OCI-LY7 (cell line): Measurements from ENCODE around the gene MIOX. TPM values are rescaled to one million over a fixed set of nuclear protein-coding genes. Genes with fewer than 3 reads are reported as not detected.

Source experiments
- BruUV-seq: library from RNA; stranded (reverse); fragments of 400-500 nt; replicated peaks from 2 replicates; lab custom pipeline; 2021; lab: Mats Ljungman, UMichigan
- CTCF ChIA-PET: fragments of 300-600 bp; sonication (Branson Sonifier 250); formaldehyde crosslinking; loops from one replicate; lab custom pipeline; 2022; ENCODE audit warnings: antibody characterized with exemption; ENCODE audit not compliant: unreplicated experiment; lab: Charles Lee
- POLR2A ChIA-PET: fragments of 300-600 bp; sonication (Branson Sonifier 250); formaldehyde crosslinking; loops from one replicate; lab custom pipeline; 2022; ENCODE audit warnings: antibody characterized with exemption; lab: Charles Lee
- DNase-seq: peaks from one replicate; pipeline ENCODE4 v3.0.0-alpha.2; 2015; ENCODE audit warnings: low spot score
- H2AFZ ChIP-seq: fragments of 200-600 bp; sonication (generic), shearing (Covaris generic); 2 replicates; pipeline ENCODE4 v1.6.1; 2014; ENCODE audit warnings: mild to moderate bottlenecking, antibody characterized with exemption, low read length, moderate library complexity
- H3K27ac ChIP-seq: fragments of 200-600 bp; sonication (generic); 2 replicates; pipeline ENCODE4 v1.5.1; 2014; ENCODE audit warnings: mixed run types, low read depth, mild to moderate bottlenecking, moderate library complexity, low read length, inconsistent platforms; ENCODE audit not compliant: poor library complexity, severe bottlenecking
- H3K36me3 ChIP-seq: fragments of 200-600 bp; sonication (generic); 2 replicates; pipeline ENCODE4 v1.6.1; 2014; ENCODE audit warnings: mild to moderate bottlenecking, antibody characterized with exemption, low read length, moderate library complexity, mixed read lengths; ENCODE audit not compliant: insufficient read depth
- H3K4me1 ChIP-seq: fragments of 200-600 bp; sonication (generic); 2 replicates; pipeline ENCODE4 v1.5.1; 2014; ENCODE audit warnings: mild to moderate bottlenecking, low read length; ENCODE audit not compliant: insufficient read depth, poor library complexity, severe bottlenecking
- H3K4me2 ChIP-seq: fragments of 200-600 bp; sonication (generic); 2 replicates; pipeline ENCODE4 v1.6.1; 2014; ENCODE audit warnings: mild to moderate bottlenecking, low read length
- H3K4me3 ChIP-seq: fragments of 200-600 bp; sonication (generic); 2 replicates; pipeline ENCODE4 v1.5.1; 2014; ENCODE audit warnings: mild to moderate bottlenecking, low read depth, low read length; ENCODE audit not compliant: poor library complexity, severe bottlenecking
- H3K79me2 ChIP-seq: fragments of 200-600 bp; sonication (generic); 2 replicates; pipeline ENCODE4 v1.6.1; 2016; ENCODE audit warnings: low read depth, mild to moderate bottlenecking, low read length, moderate library complexity, mixed read lengths; ENCODE audit not compliant: insufficient read depth
- H3K9me2 ChIP-seq: fragments of 200-600 bp; sonication (generic); 2 replicates; pipeline ENCODE4 v1.6.1; 2016; ENCODE audit warnings: mild to moderate bottlenecking, low read length, mixed read lengths; ENCODE audit not compliant: insufficient read depth
- H3K9me3 ChIP-seq: fragments of 200-600 bp; sonication (generic); 2 replicates; pipeline ENCODE4 v1.6.1; 2014; ENCODE audit warnings: mild to moderate bottlenecking, mixed run types, low read length, mixed read lengths
- H4K20me1 ChIP-seq: fragments of 200-600 bp; sonication (generic); 2 replicates; pipeline ENCODE4 v1.6.1; 2014; ENCODE audit warnings: mild to moderate bottlenecking, antibody characterized with exemption, low read length, moderate library complexity, mixed read lengths; ENCODE audit not compliant: insufficient read depth
- EZH2phosphoT487 ChIP-seq: fragments of 200-600 bp; sonication (generic); IDR thresholded peaks from 2 replicates; pipeline ENCODE4 v1.6.1; 2018; ENCODE audit warnings: low read depth, borderline replicate concordance, mild to moderate bottlenecking, mixed run types, antibody characterized with exemption, low read length, moderate library complexity, mixed read lengths
- intact Hi-C: fragments of 100-400 bp; cut with micrococcal nuclease; formaldehyde crosslinking; loops from one replicate; pipeline ENCODE4 v1.10.0; 2022; ENCODE audit not compliant: unreplicated experiment
- total RNA-seq, 2 experiments: library from RNA; depleted of rRNA in 1 of 2; stranded (reverse); fragments of >200 nt in 1 of 2; shearing (Covaris generic) in 1 of 2; gene quantifications; 2 replicates each; pipeline ENCODE4 v1.2.3, GENCODE V29; 2014 to 2022
- TF ChIP-seq, protein P1 (sequence below): fragments of 200-600 bp; sonication (generic); conservative IDR thresholded peaks from 2 replicates; pipeline ENCODE4 v1.5.1; 2014; ENCODE audit warnings: mild to moderate bottlenecking, antibody characterized with exemption, low read length, moderate library complexity, mixed read lengths

Gene MIOX
- total RNA-seq, 2 experiments from 2014 or later, result 0.53 TPM; not detected in 1

DNA sequence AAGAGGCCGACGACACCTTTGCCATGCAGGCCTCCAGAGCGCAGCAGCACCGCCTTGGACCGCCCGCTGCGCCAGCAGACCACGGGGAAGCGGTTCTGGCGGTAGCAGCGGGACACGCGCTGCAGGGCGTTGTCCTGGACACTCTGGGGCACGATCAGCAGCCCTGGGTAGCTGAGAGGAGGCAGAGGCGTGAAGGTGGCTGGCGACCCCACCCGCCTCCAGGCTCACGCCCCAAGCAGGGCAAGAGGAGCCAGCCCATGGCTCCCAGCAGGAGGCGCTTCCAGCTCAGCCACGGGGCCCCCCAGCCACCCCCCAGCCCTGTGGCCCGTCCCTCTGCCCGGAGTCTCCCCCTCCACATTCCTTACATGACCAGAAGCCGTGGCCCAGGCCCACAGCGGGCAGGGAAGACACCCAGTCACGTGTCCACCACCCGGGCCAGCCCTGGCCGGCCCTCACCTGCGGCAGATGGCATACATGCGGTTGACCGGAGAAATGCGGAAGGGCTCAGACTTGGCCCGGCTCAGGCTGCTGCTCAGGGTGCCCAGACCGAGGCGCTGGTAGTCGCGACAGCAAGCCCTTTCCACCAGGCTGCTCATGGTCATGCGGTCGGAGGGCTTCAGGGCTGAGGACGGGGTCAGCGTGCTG lies 27.0 kb upstream of the MIOX start:
- no peaks in the 10 kb centered on the region for H3K9me3 ChIP-seq
- no peak overlapping the region for H3K4me3 ChIP-seq
- no peak overlapping the region for H2AFZ ChIP-seq
- no peak for TF ChIP-seq EZH2phosphoT487
- TF ChIP-seq, protein P1, sequence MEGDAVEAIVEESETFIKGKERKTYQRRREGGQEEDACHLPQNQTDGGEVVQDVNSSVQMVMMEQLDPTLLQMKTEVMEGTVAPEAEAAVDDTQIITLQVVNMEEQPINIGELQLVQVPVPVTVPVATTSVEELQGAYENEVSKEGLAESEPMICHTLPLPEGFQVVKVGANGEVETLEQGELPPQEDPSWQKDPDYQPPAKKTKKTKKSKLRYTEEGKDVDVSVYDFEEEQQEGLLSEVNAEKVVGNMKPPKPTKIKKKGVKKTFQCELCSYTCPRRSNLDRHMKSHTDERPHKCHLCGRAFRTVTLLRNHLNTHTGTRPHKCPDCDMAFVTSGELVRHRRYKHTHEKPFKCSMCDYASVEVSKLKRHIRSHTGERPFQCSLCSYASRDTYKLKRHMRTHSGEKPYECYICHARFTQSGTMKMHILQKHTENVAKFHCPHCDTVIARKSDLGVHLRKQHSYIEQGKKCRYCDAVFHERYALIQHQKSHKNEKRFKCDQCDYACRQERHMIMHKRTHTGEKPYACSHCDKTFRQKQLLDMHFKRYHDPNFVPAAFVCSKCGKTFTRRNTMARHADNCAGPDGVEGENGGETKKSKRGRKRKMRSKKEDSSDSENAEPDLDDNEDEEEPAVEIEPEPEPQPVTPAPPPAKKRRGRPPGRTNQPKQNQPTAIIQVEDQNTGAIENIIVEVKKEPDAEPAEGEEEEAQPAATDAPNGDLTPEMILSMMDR, result 0 out of 2 replicates have a peak, but pooled peaks have one; percentile 29
- H3K4me2 ChIP-seq, result no peak overlapping the region
- ChIA-PET POLR2A (interaction anchor here (0.6 kb wide), 1 partner anchor 319 kb away, joined by 3 read pairs; no protein-coding TSS in a partner anchor), CTCF (no interaction called here)
- H3K36me3 ChIP-seq, result peaks cover 97% of the 10 kb centered on the region
- no peaks in the 10 kb centered on the region for H3K79me2 ChIP-seq
- H4K20me1 ChIP-seq, result no peaks in the 10 kb centered on the region
- no peak for DNase-seq
- H3K27ac ChIP-seq, result no peak overlapping the region
- no peaks in the 10 kb centered on the region for H3K9me2 ChIP-seq
- no peaks in the 10 kb centered on the region for H3K4me1 ChIP-seq
- BruUV-seq, result TSS peak; percentile 59
- intact Hi-C loops, result no loop called here

DNA sequence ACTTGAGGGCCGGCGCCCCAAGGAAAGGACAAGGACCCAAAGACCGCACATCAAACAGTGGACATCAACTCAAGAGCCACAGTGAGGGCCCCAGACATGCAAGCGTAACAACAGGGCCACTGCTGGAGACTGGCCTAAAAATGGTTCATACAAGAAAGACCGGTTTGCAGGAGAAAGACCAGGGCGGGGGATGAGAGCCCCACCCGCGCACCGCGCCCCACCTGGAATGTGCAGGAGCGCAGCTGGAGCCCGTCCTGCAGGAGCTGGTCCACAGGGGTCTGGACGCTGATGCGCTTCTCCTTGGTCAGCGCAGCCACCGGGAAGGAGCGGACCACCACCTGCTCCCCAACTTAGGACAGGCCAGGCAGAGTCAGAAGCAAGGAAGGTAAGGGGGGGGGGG lies 25.7 kb upstream of the MIOX start:
- no peak overlapping the region for H3K4me2 ChIP-seq
- no peaks in the 10 kb centered on the region for H3K9me3 ChIP-seq
- no peaks in the 10 kb centered on the region for H3K79me2 ChIP-seq
- no peak overlapping the region for H3K4me3 ChIP-seq
- BruUV-seq, result no TSS peak
- DNase-seq, result no peak
- no peaks in the 10 kb centered on the region for H3K9me2 ChIP-seq
- no peaks in the 10 kb centered on the region for H3K4me1 ChIP-seq
- H3K36me3 ChIP-seq, result peaks cover 97% of the 10 kb centered on the region
- intact Hi-C loops, result no loop called here
- H3K27ac ChIP-seq, result no peak overlapping the region
- no peaks in the 10 kb centered on the region for H4K20me1 ChIP-seq
- H2AFZ ChIP-seq, result no peak overlapping the region
- ChIA-PET CTCF (no interaction called here), POLR2A (no interaction called here)
- no peak for TF ChIP-seq EZH2phosphoT487
- TF ChIP-seq, protein P1, result no peak

DNA sequence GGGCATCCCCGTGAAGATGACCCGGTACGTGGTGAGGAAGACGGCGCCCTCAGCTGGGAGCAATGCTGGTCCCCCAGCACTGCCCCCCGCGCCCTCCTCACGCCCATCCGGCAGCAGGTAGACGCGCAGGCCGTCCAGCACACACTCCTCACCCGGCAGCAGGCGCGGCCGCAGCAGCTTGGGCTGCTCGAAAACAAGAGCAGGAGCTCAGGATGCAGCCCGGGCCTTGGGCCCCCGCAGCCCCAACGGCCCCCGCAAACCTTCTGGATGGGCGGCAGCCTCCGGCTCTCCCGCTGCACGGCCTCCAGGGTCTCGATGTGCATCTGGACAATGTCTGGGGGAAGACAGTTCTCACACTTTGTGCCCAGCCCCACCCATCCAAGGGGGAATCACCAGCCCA lies 25.1 kb upstream of the MIOX start:
- Histone ChIP-seq H3K9me2 (no peaks in the 10 kb centered on the region), H3K4me2 (no peak overlapping the region), H3K4me3 (no peak overlapping the region), H4K20me1 (no peaks in the 10 kb centered on the region), H3K27ac (no peak overlapping the region), H3K4me1 (no peaks in the 10 kb centered on the region), H3K79me2 (0 out of 2 replicates have a peak, but pooled peaks cover under 1% of the 10 kb centered on the region), H3K36me3 (peaks cover 98% of the 10 kb centered on the region), H3K9me3 (no peaks in the 10 kb centered on the region), H2AFZ (no peak overlapping the region)
- CTCF ChIA-PET, result no interaction called here
- BruUV-seq, result no TSS peak
- TF ChIP-seq EZH2phosphoT487, result no peak
- TF ChIP-seq, protein P1, result no peak
- no peak for DNase-seq
- intact Hi-C loops, result no loop called here
- POLR2A ChIA-PET, result no interaction called here
